ENCODE measurements around the gene RAB17.
A peak's percentile ranks its signal among the peaks of the same experiment; 100 is the strongest.

Gene RAB17

GRCh38 chr2:237558961-237559641 lies 31.4 kb downstream of the RAB17 start:
- no peak for DNase-seq (ENCODE audit: low spot score)

GRCh38 chr2:237557633-237558015 lies 32.9 kb downstream of the RAB17 start:
- DNase-seq (ENCODE audit: low spot score), result no peak

GRCh38 chr2:237556773-237557632 lies 33.5 kb downstream of the RAB17 start:
- DNase-seq (ENCODE audit: low spot score), result no peak

- DNase-seq (ENCODE audit: low spot score), result no peak
These were observed 35.0 kb downstream of the RAB17 start for GRCh38 chr2:237555560-237555959.

GRCh38 chr2:237553948-237554347 lies 36.6 kb downstream of the RAB17 start:
- DNase-seq (ENCODE audit: low spot score), result no peak

GRCh38 chr2:237552908-237553307 lies 37.6 kb downstream of the RAB17 start:
- no peak for DNase-seq (ENCODE audit: low spot score)

GRCh38 chr2:237551071-237551574 lies 39.4 kb downstream of the RAB17 start:
- DNase-seq (ENCODE audit: low spot score), result no peak

- DNase-seq (ENCODE audit: low spot score), result no peak
These were observed 40.7 kb downstream of the RAB17 start for GRCh38 chr2:237549643-237550415.

GRCh38 chr2:237549216-237549615 lies 41.3 kb downstream of the RAB17 start:
- DNase-seq (ENCODE audit: low spot score), result no peak

GRCh38 chr2:237547841-237548416 lies 42.6 kb downstream of the RAB17 start:
- DNase-seq (ENCODE audit: low spot score), result no peak

- no peak for DNase-seq (ENCODE audit: low spot score)
These were observed 43.6 kb downstream of the RAB17 start for GRCh38 chr2:237546876-237547395.

- DNase-seq (ENCODE audit: low spot score), result no peak
These were observed 44.3 kb downstream of the RAB17 start for GRCh38 chr2:237546040-237546875.

- DNase-seq (ENCODE audit: low spot score), result no peak
These were observed 48.4 kb downstream of the RAB17 start for GRCh38 chr2:237542001-237542704.

GRCh38 chr2:237541243-237541642 lies 49.3 kb downstream of the RAB17 start:
- no peak for DNase-seq (ENCODE audit: low spot score)

- peak; percentile 79 for DNase-seq (ENCODE audit: low spot score)
These were observed 49.7 kb downstream of the RAB17 start for GRCh38 chr2:237540823-237541222.

- no peak for DNase-seq (ENCODE audit: low spot score)
These were observed 50.2 kb downstream of the RAB17 start for GRCh38 chr2:237540223-237540775.

- no peak for DNase-seq (ENCODE audit: low spot score)
These were observed 50.9 kb downstream of the RAB17 start for GRCh38 chr2:237539681-237540080.

GRCh38 chr2:237538901-237539300 lies 51.6 kb downstream of the RAB17 start:
- no peak for DNase-seq (ENCODE audit: low spot score)

GRCh38 chr2:237538001-237538720 lies 52.4 kb downstream of the RAB17 start:
- DNase-seq (ENCODE audit: low spot score), result no peak

All from left forelimb (tissue), 1 donor.